RWPE2 (cell line): ENCODE measurements around the gene NPS.

ENCODE experiments used
- ATAC-seq: fragments of 200-7000 bp; cut with Tn5 transposase; 3 replicates; pipeline ENCODE4 v1.9.1; 2021; ENCODE audit warnings: low read depth
- DNase-seq: peaks from one replicate; pipeline ENCODE4 v3.0.0-alpha.2; 2020; ENCODE audit warnings: low spot score
- H3K27ac ChIP-seq: fragments of 450-650 bp; 2 replicates; pipeline ENCODE4 v1.5.1; 2017; ENCODE audit warnings: mild to moderate bottlenecking; ENCODE audit not compliant: poor library complexity, severe bottlenecking
- H3K27me3 ChIP-seq: fragments of 250-450 bp; sonication (Bioruptor Pico); 2 replicates; pipeline ENCODE4 v1.5.1; 2021; ENCODE audit warnings: mild to moderate bottlenecking, moderate library complexity; ENCODE audit not compliant: insufficient read depth, poor library complexity, severe bottlenecking
- H3K36me3 ChIP-seq: fragments of 250-450 bp; sonication (Bioruptor Pico); 2 replicates; pipeline ENCODE4 v1.5.1; 2020; ENCODE audit warnings: low read depth, mild to moderate bottlenecking, moderate library complexity
- H3K4me1 ChIP-seq: fragments of 250-450 bp; sonication (Bioruptor Pico); 2 replicates; pipeline ENCODE4 v1.5.1; 2021; ENCODE audit warnings: mild to moderate bottlenecking, moderate library complexity; ENCODE audit not compliant: insufficient read depth, poor library complexity, severe bottlenecking
- H3K4me3 ChIP-seq: fragments of 250-450 bp; sonication (Bioruptor Pico); 2 replicates; pipeline ENCODE4 v1.5.1; 2021; ENCODE audit warnings: mild to moderate bottlenecking, moderate library complexity; ENCODE audit not compliant: severe bottlenecking
- H3K9me3 ChIP-seq: fragments of 250-450 bp; sonication (Bioruptor Pico); 2 replicates; pipeline ENCODE4 v1.5.1; 2021; ENCODE audit warnings: mild to moderate bottlenecking, moderate library complexity; ENCODE audit not compliant: severe bottlenecking
- CTCF ChIP-seq: fragments of 450-650 bp; IDR thresholded peaks from one replicate; pipeline ENCODE4 v1.5.1; 2017; ENCODE audit warnings: mild to moderate bottlenecking, moderate library complexity; ENCODE audit not compliant: poor library complexity, severe bottlenecking

The NPS gene

GRCh38 chr10:127578961-127579305, 29.8 kb downstream of the NPS start:
- H3K36me3 ChIP-seq = no peaks in the 10 kb centered on the region
- DNase-seq = no peak
- peaks cover under 1% of the 10 kb centered on the region for H3K9me3 ChIP-seq
- no peaks in the 10 kb centered on the region for H3K4me1 ChIP-seq
- peaks cover 9% of the 10 kb centered on the region for H3K27me3 ChIP-seq
- TF ChIP-seq CTCF = no peak
- no peak overlapping the region for H3K27ac ChIP-seq
- no peak overlapping the region for H3K4me3 ChIP-seq
- no peak for ATAC-seq

GRCh38 chr10:127579640-127580039, 30.5 kb downstream of the NPS start:
- Histone ChIP-seq H3K4me1 (no peaks in the 10 kb centered on the region), H3K27me3 (peaks cover 7% of the 10 kb centered on the region), H3K4me3 (no peak overlapping the region), H3K36me3 (no peaks in the 10 kb centered on the region), H3K9me3 (peaks cover 2% of the 10 kb centered on the region), H3K27ac (no peak overlapping the region)
- no peak for TF ChIP-seq CTCF
- DNase-seq = no peak
- no peak for ATAC-seq

GRCh38 chr10:127580822-127581221, 31.7 kb downstream of the NPS start:
- Histone ChIP-seq H3K27me3 (peaks cover 7% of the 10 kb centered on the region), H3K36me3 (no peaks in the 10 kb centered on the region), H3K27ac (no peak overlapping the region), H3K4me1 (no peaks in the 10 kb centered on the region), H3K9me3 (peaks cover 2% of the 10 kb centered on the region), H3K4me3 (no peak overlapping the region)
- no peak for ATAC-seq
- TF ChIP-seq CTCF = no peak
- DNase-seq = no peak

GRCh38 chr10:127585519-127586023, 36.5 kb downstream of the NPS start:
- no peak for DNase-seq
- no peak overlapping the region for H3K4me3 ChIP-seq
- no peak for TF ChIP-seq CTCF
- H3K9me3 ChIP-seq = peaks cover 2% of the 10 kb centered on the region
- no peaks in the 10 kb centered on the region for H3K4me1 ChIP-seq
- no peak overlapping the region for H3K27ac ChIP-seq
- no peak for ATAC-seq
- peaks cover 7% of the 10 kb centered on the region for H3K27me3 ChIP-seq
- no peaks in the 10 kb centered on the region for H3K36me3 ChIP-seq

GRCh38 chr10:127587668-127588365, 38.7 kb downstream of the NPS start:
- H3K9me3 ChIP-seq = peaks cover 2% of the 10 kb centered on the region
- no peak overlapping the region for H3K4me3 ChIP-seq
- no peaks in the 10 kb centered on the region for H3K4me1 ChIP-seq
- no peaks in the 10 kb centered on the region for H3K36me3 ChIP-seq
- TF ChIP-seq CTCF = no peak
- DNase-seq (no peak), ATAC-seq (no peak)
- peaks cover 20% of the 10 kb centered on the region for H3K27me3 ChIP-seq
- no peak overlapping the region for H3K27ac ChIP-seq
